Heart right ventricle (tissue), 16 donors: ENCODE measurements around the gene OR10AD1. TPM values are rescaled to one million over a fixed set of nuclear protein-coding genes. Genes with fewer than 3 reads are reported as not detected.

Experiments used
- ATAC-seq, 8 donors: fragments of 200-7000 bp; cut with Tn5 transposase; one replicate each; pipeline ENCODE4 v1.9.1; 2020; ENCODE audit warnings: mild to moderate bottlenecking in 8 of 8, moderate library complexity in 8 of 8, moderate number of reproducible peaks in 1 of 8
- DNase-seq, 2 donors: peaks; one replicate each; pipeline ENCODE4 v3.0.0-alpha.2; 2020
- H3K27ac ChIP-seq, 10 donors: fragments of 200-600 bp; sonication (generic) in 2 of 10; one replicate each; pipeline versions ENCODE4 v1.5.0 to v1.8.0; 2020 to 2022; ENCODE audit warnings: mild to moderate bottlenecking in 3 of 10
- H3K27me3 ChIP-seq, 7 donors: fragments of 200-600 bp; one replicate each; pipeline ENCODE4 v1.8.0; 2021 to 2022; ENCODE audit warnings: mild to moderate bottlenecking in 2 of 7
- H3K36me3 ChIP-seq, 9 donors: fragments of 200-600 bp; sonication (generic) in 1 of 9; one replicate each; pipeline versions ENCODE4 v1.5.0 to v1.8.0; 2020 to 2022; ENCODE audit warnings: mild to moderate bottlenecking in 2 of 9
- H3K4me1 ChIP-seq, 9 donors: fragments of 200-600 bp; sonication (generic) in 1 of 9; one replicate each; pipeline versions ENCODE4 v1.5.0 to v1.8.0; 2020 to 2022; ENCODE audit warnings: mild to moderate bottlenecking in 4 of 9
- H3K4me3 ChIP-seq, 10 donors: fragments of 200-600 bp; sonication (generic) in 2 of 10; one replicate each; pipeline versions ENCODE4 v1.5.0 to v1.8.0; 2020 to 2022; ENCODE audit warnings: mild to moderate bottlenecking in 7 of 10, moderate library complexity in 2 of 10
- H3K9me3 ChIP-seq, 11 donors: fragments of 200-600 bp in 10 of 11; sonication (generic) in 2 of 11; one replicate each; pipeline versions ENCODE4 v1.5.0 to v1.8.0; 2013 to 2022; ENCODE audit warnings: mild to moderate bottlenecking in 2 of 11, control low read depth in 1 of 11, moderate library complexity in 1 of 11
- WGBS, 2 donors: extraction: QIAGEN DNeasy Blood & Tissue Kit; methylation state at CpG; one replicate each; pipeline ENCODE4 v1.1.7; 2013; ENCODE audit warnings: inconsistent platforms in 1 of 2; 5-methylcytosine and 5-hydroxymethylcytosine counted together
- intact Hi-C, 10 donors: fragments of 100-400 bp; cut with DNase I; formaldehyde crosslinking; loops; one replicate each; pipeline versions ENCODE4 v1.11.1 to v1.14.2; 2022
- polyA plus RNA-seq, 2 donors: library from polyadenylated mRNA; stranded (reverse); fragments of 200-250 nt; gene quantifications; one replicate each; pipeline ENCODE4 v1.2.3, GENCODE V29; 2013
- total RNA-seq, 10 donors: library from RNA; stranded (reverse); fragmentation: NEBNext Ultra II Directional in 3 of 10; extraction: Animal tissue kit (Norgen Biotek cat#: 25700) in 3 of 10; gene quantifications; one replicate each; pipeline versions ENCODE4 v1.2.1 to v1.2.4, GENCODE V29; 2021 to 2023
- TF ChIP-seq, protein P1 (sequence below), 9 donors: fragments of 200-600 bp; sonication (generic) in 2 of 9; IDR thresholded peaks; one replicate each; pipeline versions ENCODE4 v1.5.0 to v1.8.0; 2021 to 2022; ENCODE audit warnings: antibody characterized with exemption in 9 of 9, mild to moderate bottlenecking in 5 of 9, moderate library complexity in 1 of 9
- donor health status: Arrhythmogenic right ventricular cardiomyopathy.
- donor health status: ischemic (EF 13 %, LVEDD 7.1; RV severe dilation, severe dysfunction).
- donor health status: healthy with polysubstance abuse.
- donor health status: DM: no; HTN: yes; CAD: no.
- donor health status: DM: no; HTN: no; CAD: no.
- donor health status: ischemic (EF 25% LVEDD 6.9; RV normal size, moderate dysfunction).
- donor health status: ischemic (EF 25% LVEDD 5.7; RV mildly dilated, moderate dysfunction).
- donor health status: healthy.
- donor health status: DM: yes; HTN: yes; CAD: no.
- donor health status: Ischemic cardiomyopathy.
- donor health status: ischemic (EF 35%, LVEDD 5.7; RV mildly dilated, moderate dysfunction).
- donor health status: nonischemic (EF 11% LVEDD 7.7; RV severe dilation, severe dysfunction).
- donor health status: DM: yes; HTN: yes; CAD: no.
- donor health status: PGD.
- donor health status: ischemic (EF 29% LVEDD 5.4; RV normal size, mild dysfunction).
- donor health status: nonischemic (EF 23%, LVEDD 6.1; RV moderate dilation, normal function).

The OR10AD1 gene
- total and polyA plus RNA-seq, 12 donors = not detected

DNA sequence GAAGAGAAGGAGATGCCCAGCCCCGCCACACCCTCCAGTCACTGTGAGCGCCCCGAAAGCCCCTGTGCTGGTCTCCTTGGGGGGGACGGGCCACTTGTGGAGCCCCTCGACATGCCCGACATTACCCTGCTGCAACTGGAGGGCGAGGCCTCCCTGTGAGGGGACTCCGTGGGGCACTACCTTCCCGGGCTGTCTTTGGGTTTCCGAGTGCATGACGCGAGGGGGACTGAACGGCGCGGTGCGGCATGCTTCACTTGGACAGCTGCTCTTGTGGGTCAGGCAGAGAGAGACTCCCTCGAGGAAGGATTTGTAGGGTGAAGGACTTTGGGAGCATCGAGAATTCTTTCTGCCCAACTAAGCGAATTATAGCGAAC lies 18.6 kb downstream of the OR10AD1 start:
- no peak for DNase-seq
- Histone ChIP-seq H3K4me3 (peak overlapping the region in 9 of 10 donors; percentile 48 to 89 (median 69)), H3K36me3 (no peaks in the 10 kb centered on the region), H3K27me3 (peaks cover 0 to 64% (median 49%) of the 10 kb centered on the region in 7 donors), H3K4me1 (peaks cover 0 to 27% (median 22%) of the 10 kb centered on the region in 9 donors), H3K27ac (peak overlapping the region in 1 of 10 donors; percentile 54), H3K9me3 (no peaks in the 10 kb centered on the region)
- 7% methylated on average over 20 of the region's 20 CpGs for WGBS, 2 donors
- ATAC-seq = no peak
- intact Hi-C loops = loop anchor here in 1 of 10 donors (10.0 kb wide), 1 partner anchor 440 kb away; no protein-coding TSS in a partner anchor
- TF ChIP-seq, protein P1, sequence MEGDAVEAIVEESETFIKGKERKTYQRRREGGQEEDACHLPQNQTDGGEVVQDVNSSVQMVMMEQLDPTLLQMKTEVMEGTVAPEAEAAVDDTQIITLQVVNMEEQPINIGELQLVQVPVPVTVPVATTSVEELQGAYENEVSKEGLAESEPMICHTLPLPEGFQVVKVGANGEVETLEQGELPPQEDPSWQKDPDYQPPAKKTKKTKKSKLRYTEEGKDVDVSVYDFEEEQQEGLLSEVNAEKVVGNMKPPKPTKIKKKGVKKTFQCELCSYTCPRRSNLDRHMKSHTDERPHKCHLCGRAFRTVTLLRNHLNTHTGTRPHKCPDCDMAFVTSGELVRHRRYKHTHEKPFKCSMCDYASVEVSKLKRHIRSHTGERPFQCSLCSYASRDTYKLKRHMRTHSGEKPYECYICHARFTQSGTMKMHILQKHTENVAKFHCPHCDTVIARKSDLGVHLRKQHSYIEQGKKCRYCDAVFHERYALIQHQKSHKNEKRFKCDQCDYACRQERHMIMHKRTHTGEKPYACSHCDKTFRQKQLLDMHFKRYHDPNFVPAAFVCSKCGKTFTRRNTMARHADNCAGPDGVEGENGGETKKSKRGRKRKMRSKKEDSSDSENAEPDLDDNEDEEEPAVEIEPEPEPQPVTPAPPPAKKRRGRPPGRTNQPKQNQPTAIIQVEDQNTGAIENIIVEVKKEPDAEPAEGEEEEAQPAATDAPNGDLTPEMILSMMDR (IDR thresholded peaks at IDR 0.05) = no peak

DNA sequence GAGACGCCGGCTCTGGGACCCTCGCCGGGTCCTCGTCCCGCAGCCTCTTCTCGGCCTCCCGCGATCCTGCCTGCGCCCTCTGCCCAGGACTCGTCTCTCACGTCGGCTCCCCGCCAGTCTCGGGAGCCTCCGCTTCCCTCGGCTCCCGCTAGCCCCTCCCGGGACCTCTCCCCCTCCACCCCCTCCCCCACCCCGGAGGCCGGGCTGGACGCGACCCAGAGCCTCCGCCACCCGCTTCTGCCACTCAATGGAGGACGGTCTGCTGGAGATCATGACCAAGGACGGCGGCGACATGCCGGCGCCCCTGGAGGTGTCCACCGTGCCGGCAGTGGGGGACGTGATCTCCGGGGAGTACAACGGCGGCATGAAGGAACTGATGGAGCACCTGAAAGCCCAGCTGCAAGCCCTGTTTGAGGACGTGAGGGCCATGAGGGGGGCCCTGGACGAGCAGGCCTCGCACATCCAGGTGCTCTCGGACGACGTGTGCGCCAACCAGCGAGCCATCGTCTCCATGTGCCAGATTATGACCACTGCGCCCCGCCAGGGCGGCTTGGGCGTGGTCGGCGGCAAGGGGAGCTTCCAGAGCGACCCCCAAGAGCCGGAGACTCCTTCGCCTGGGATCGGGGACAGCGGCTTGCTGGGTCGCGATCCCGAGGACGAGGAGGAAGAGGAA lies 19.1 kb downstream of the OR10AD1 start:
- Histone ChIP-seq H3K27me3 (peaks cover 0 to 68% (median 51%) of the 10 kb centered on the region in 7 donors), H3K27ac (peak overlapping the region in 8 of 10 donors; percentile 29 to 54 (median 50)), H3K9me3 (no peaks in the 10 kb centered on the region), H3K4me1 (peaks cover 0 to 27% (median 22%) of the 10 kb centered on the region in 9 donors), H3K36me3 (no peaks in the 10 kb centered on the region), H3K4me3 (peak overlapping the region; percentile 48 to 89 (median 70))
- peak in 7 of 8 donors; percentile 12 to 51 (median 19) for ATAC-seq
- TF ChIP-seq, protein P1 (IDR thresholded peaks at IDR 0.05) = peak in 1 of 9 donors; percentile 4
- intact Hi-C loops = loop anchor here in 1 of 10 donors (10.0 kb wide), 1 partner anchor 441 kb away; no protein-coding TSS in a partner anchor
- no peak for DNase-seq
- WGBS, 2 donors = 2% methylated on average over 61 of the region's 61 CpGs

DNA sequence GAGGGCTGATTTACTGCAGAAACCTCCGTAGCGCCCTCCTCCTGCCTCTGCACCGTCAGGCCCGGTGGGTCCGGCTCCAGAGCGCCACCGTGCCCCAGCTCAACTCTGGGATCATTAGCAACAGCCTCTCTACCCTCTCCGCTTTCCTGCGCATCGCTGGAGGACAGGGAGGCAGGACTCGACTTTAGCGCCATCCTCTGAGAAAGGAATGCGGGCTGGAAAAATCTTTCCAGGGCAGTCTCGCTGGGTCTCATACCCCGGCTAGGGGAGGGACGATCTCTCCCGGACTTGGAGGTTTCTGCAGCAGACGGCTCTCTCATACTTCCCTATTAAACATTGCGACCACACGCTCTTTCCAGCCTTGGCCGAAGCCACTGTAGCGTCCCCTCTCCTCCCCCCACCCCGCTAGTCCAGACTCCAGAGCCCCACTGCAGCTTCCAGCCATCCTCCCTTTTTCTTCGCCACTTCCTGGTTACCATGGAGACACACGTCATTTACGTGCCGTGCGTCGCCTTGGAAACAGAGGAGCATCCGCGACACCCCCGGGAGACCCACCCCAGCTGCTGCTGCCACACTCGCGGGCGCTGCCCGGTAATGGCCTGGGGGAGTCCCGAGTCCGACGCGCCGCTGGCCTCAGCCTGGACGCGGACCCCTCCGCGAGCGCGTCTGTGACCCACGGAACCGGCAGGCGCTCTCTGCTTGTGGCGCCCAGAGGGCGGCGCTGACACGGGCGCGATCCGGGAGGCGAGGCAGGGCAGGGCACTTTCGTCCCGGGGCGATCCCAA lies 19.8 kb downstream of the OR10AD1 start, which contains the start of gene CCDC184:
TSS of gene CCDC184 (plus strand) at position 554 of the 785 bp plus-strand sequence. CDS start 479 bp downstream, outside the sequence.
- H3K27ac ChIP-seq = peak within 1 kb of the TSS in 9 of 10 donors; percentile 7 to 54 (median 50)
- TF ChIP-seq, protein P1 (IDR thresholded peaks at IDR 0.05) = peak in 5 of 9 donors; percentile 33 to 61 (median 50)
- ATAC-seq (peak; percentile 78 to 89 (median 84)), DNase-seq (peak; percentile 62 to 75)
- no peaks in the 10 kb centered on the region for H3K9me3 ChIP-seq
- peaks cover 0 to 75% (median 56%) of the 10 kb centered on the region in 7 donors for H3K27me3 ChIP-seq
- H3K4me3 ChIP-seq = peak within 1 kb of the TSS; percentile 48 to 89 (median 70)
- WGBS, 2 donors = 0% methylated on average over 61 of the region's 61 CpGs
- no peaks in the 10 kb centered on the region for H3K36me3 ChIP-seq
- intact Hi-C loops = loop anchor here in 1 of 10 donors (10.0 kb wide), 1 partner anchor 442 kb away; no protein-coding TSS in a partner anchor
- peaks cover 0 to 27% (median 22%) of the 10 kb centered on the region in 9 donors for H3K4me1 ChIP-seq

DNA sequence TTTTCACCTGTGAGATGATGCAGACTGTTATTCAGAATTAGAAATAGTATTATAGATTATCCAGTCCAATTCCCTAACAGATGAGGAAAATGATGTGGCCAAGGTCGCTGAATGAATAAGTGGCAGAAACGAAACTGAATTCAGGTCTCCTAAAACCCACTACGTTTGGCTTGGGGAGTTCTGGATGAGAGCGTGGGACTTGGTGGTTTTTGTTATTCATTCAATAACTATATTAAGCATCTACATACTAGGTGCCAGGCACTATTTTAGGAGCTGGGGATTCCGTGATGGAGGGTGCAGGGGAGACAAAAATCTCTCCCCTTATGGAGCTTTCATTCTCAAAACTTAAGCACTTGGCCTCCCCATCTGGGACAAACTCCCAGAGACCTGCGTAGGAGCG lies 20.5 kb downstream of the OR10AD1 start:
- Histone ChIP-seq H3K36me3 (no peaks in the 10 kb centered on the region), H3K27ac (peak overlapping the region in 9 of 10 donors; percentile 7 to 54 (median 48)), H3K9me3 (no peaks in the 10 kb centered on the region), H3K4me3 (peak overlapping the region; percentile 48 to 89 (median 70)), H3K27me3 (peaks cover 0 to 81% (median 63%) of the 10 kb centered on the region in 7 donors), H3K4me1 (peaks cover 0 to 27% (median 22%) of the 10 kb centered on the region in 9 donors)
- intact Hi-C loops = loop anchor here in 1 of 10 donors (10.0 kb wide), 1 partner anchor 442 kb away; no protein-coding TSS in a partner anchor
- TF ChIP-seq, protein P1 (IDR thresholded peaks at IDR 0.05) = no peak
- ATAC-seq (peak in 1 of 8 donors; percentile 3), DNase-seq (no peak)
- WGBS, 2 donors = 9 to 11% methylated on average over 7 of the region's 7 CpGs
